Panc1 (cell line): ENCODE data around the gene CIBAR2. TPM values are rescaled to one million over a fixed set of nuclear protein-coding genes. Genes with fewer than 3 reads are reported as not detected.

Source experiments
- ATAC-seq: fragments of 200-7000 bp; cut with Tn5 transposase; 2 replicates; pipeline ENCODE4 v1.9.1; 2020; ENCODE audit warnings: mild to moderate bottlenecking, moderate library complexity
- BruUV-seq: library from RNA; stranded (reverse); fragments of 400-500 nt; replicated peaks from 2 replicates; lab custom pipeline; 2021; lab: Mats Ljungman, UMichigan
- CTCF ChIA-PET: fragments of 300-600 bp; sonication (Branson Sonifier 250); formaldehyde crosslinking; loops from one replicate; lab custom pipeline; 2022; ENCODE audit warnings: antibody characterized with exemption; lab: Charles Lee
- POLR2A ChIA-PET: fragments of 300-600 bp; sonication (Branson Sonifier 250); formaldehyde crosslinking; loops from one replicate; lab custom pipeline; 2022; ENCODE audit warnings: antibody characterized with exemption; lab: Charles Lee
- DNase-seq: peaks from one replicate; pipeline ENCODE4 v3.0.0-alpha.2; 2010; ENCODE audit warnings: low read depth, low spot score
- H3K27ac ChIP-seq: 2 replicates; pipeline ENCODE4 v1.5.1; 2011; ENCODE audit warnings: mild to moderate bottlenecking, low read length, inconsistent platforms
- H3K27me3 ChIP-seq: fragments of 200-500 bp; sonication (Bioruptor generic); 2 replicates; pipeline ENCODE4 v1.6.0; 2014; ENCODE audit warnings: low read length, inconsistent platforms; ENCODE audit not compliant: control insufficient read depth, insufficient read depth
- H3K36me3 ChIP-seq: fragments of 200-500 bp; sonication (Bioruptor generic); 2 replicates; pipeline ENCODE4 v1.5.1; 2014; ENCODE audit warnings: inconsistent platforms, mild to moderate bottlenecking, low read length, moderate library complexity; ENCODE audit not compliant: control insufficient read depth, insufficient read depth
- H3K4me1 ChIP-seq: 2 replicates; pipeline ENCODE4 v1.5.1; 2011; ENCODE audit warnings: inconsistent platforms, mild to moderate bottlenecking, low read length, moderate library complexity; ENCODE audit not compliant: control insufficient read depth, insufficient read depth
- H3K4me3 ChIP-seq, 2 experiments: 2 replicates each; pipeline ENCODE4 v1.5.1; 2011 to 2012; ENCODE audit warnings: low read depth in 2 of 2, low read length in 2 of 2, mild to moderate bottlenecking in 2 of 2, inconsistent platforms in 1 of 2, moderate library complexity in 1 of 2
- H3K9me3 ChIP-seq: fragments of 200-500 bp; sonication (Bioruptor generic); 2 replicates; pipeline ENCODE4 v1.5.1; 2014; ENCODE audit warnings: low read depth, mild to moderate bottlenecking, inconsistent platforms, low read length, moderate library complexity; ENCODE audit not compliant: control insufficient read depth, insufficient read depth
- CTCF ChIP-seq: fragments of 450-650 bp; IDR thresholded peaks from 2 replicates; pipeline ENCODE4 v1.5.1; 2017; ENCODE audit warnings: mild to moderate bottlenecking
- POLR2AphosphoS5 ChIP-seq: IDR thresholded peaks from 2 replicates; pipeline ENCODE4 v1.6.1; 2012; ENCODE audit warnings: mild to moderate bottlenecking, low read depth, low read length, moderate library complexity
- REST ChIP-seq, 2 experiments: IDR thresholded peaks; 2 replicates each; pipeline ENCODE4 v1.6.1; 2011 to 2012; ENCODE audit warnings: low read depth in 2 of 2, control low read depth in 1 of 2, low read length in 1 of 2, mild to moderate bottlenecking in 1 of 2, moderate library complexity in 1 of 2; ENCODE audit not compliant: insufficient read depth in 1 of 2
- SIN3A ChIP-seq: IDR thresholded peaks from 2 replicates; pipeline ENCODE4 v1.6.1; 2012; ENCODE audit warnings: low read depth, mild to moderate bottlenecking, low read length, moderate library complexity, borderline replicate concordance; ENCODE audit not compliant: insufficient read depth
- TCF7L2 ChIP-seq: IDR thresholded peaks from 2 replicates; pipeline ENCODE4 v1.6.1; 2011; ENCODE audit warnings: mild to moderate bottlenecking, low read depth, low read length, inconsistent platforms
- in situ Hi-C: cut with HindIII; loops from 2 replicates; pipeline ENCODE4 v1.10.0; 2016; ENCODE audit warnings: low sequenced_read_pairs, low pct_unique_long_range_greater_than_20kb
- intact Hi-C: fragments of 100-400 bp; cut with micrococcal nuclease; formaldehyde crosslinking; loops from one replicate; pipeline ENCODE4 v1.10.0; 2022; ENCODE audit not compliant: unreplicated experiment
- total RNA-seq: library from RNA; stranded (reverse); gene quantifications from one replicate; pipeline ENCODE4 v1.2.1, GENCODE V29; 2021; ENCODE audit not compliant: unreplicated experiment

CIBAR2 gene
- total RNA-seq, 1 experiment from 2014 or later = not detected

- ChIA-PET POLR2A (no interaction called here), CTCF (no interaction called here)
- Histone ChIP-seq H3K27me3 (no peaks in the 10 kb centered on the region), H3K9me3 (no peaks in the 10 kb centered on the region), H3K36me3 (no peaks in the 10 kb centered on the region), H3K4me1 (no peaks in the 10 kb centered on the region), H3K27ac (no peak overlapping the region), H3K4me3 (no peak overlapping the region)
- no peak for ATAC-seq
- intact Hi-C loops = no loop called here
- no TSS peak for BruUV-seq
- TF ChIP-seq POLR2AphosphoS5 (no peak), SIN3A (no peak), TCF7L2 (no peak), REST (IDR thresholded peaks at IDR 0.05; ENCODE audit: insufficient read depth in 1 of 2, low read depth in 2 of 2, low read length in 1 of 2) (no peak), CTCF (no peak)
- no peak for DNase-seq
- in situ Hi-C loops = no loop called here
Observed at GRCh38 chr16:85081765-85082164, 30.5 kb downstream of the CIBAR2 start.

- CTCF ChIA-PET = no interaction called here
- Histone ChIP-seq H3K36me3 (no peaks in the 10 kb centered on the region), H3K27me3 (no peaks in the 10 kb centered on the region), H3K9me3 (no peaks in the 10 kb centered on the region), H3K4me3 (no peak overlapping the region), H3K4me1 (no peaks in the 10 kb centered on the region), H3K27ac (no peak overlapping the region)
- POLR2A ChIA-PET = no interaction called here
- in situ Hi-C loops (no loop called here), intact Hi-C loops (no loop called here)
- BruUV-seq = no TSS peak
- ATAC-seq (no peak), DNase-seq (no peak)
- TF ChIP-seq SIN3A (no peak), CTCF (no peak)
Observed at GRCh38 chr16:85081038-85081437, 31.2 kb downstream of the CIBAR2 start.
